Measurements from ENCODE around the gene PSMB7. TPM values are rescaled to one million over a fixed set of nuclear protein-coding genes. Genes with fewer than 3 reads are reported as not detected.

The PSMB7 gene
- total and polyA plus RNA-seq, 2 of the 4 experiments (the other 2 are of a cell fraction) = 340 to 430 TPM

GRCh38 chr9:124342402-124342775 lies 72.9 kb downstream of the PSMB7 start (continued):
- no peak for TF ChIP-seq BHLHE40 (IDR thresholded peaks at IDR 0.05; ENCODE audit: low read depth, low read length)
- TF ChIP-seq ELK1 (IDR thresholded peaks at IDR 0.05; ENCODE audit: borderline replicate concordance, low read depth, low read length) = no peak
- TF ChIP-seq RCOR1 (IDR thresholded peaks at IDR 0.05; ENCODE audit: insufficient replicate concordance, low read length) = no peak
- TF ChIP-seq MXI1 (IDR thresholded peaks at IDR 0.05; ENCODE audit: borderline replicate concordance, low read depth, low read length) = no peak
